ENCODE results near the gene PBRM1.

DNA sequence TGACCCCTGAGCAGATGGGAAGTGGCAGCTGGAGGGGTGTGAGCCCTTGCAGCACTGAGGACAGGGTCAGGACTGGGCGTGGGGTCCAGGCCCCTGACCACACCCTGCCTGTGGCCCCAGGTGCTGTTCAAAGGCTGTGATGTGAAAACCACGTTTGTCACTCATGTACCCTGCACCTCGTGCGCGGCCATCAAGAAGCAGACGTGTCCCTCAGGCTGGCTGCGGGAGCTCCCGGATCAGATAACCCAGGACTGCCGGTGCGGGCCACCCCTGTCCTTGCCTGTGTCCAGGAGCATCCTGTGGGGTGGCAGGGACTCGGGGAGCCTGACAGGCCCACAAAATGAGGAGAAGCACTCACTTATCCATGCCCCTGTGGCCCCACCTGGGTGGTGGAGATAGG, 184.7 kb downstream of the PBRM1 start:
- TF ChIP-seq, protein P1, sequence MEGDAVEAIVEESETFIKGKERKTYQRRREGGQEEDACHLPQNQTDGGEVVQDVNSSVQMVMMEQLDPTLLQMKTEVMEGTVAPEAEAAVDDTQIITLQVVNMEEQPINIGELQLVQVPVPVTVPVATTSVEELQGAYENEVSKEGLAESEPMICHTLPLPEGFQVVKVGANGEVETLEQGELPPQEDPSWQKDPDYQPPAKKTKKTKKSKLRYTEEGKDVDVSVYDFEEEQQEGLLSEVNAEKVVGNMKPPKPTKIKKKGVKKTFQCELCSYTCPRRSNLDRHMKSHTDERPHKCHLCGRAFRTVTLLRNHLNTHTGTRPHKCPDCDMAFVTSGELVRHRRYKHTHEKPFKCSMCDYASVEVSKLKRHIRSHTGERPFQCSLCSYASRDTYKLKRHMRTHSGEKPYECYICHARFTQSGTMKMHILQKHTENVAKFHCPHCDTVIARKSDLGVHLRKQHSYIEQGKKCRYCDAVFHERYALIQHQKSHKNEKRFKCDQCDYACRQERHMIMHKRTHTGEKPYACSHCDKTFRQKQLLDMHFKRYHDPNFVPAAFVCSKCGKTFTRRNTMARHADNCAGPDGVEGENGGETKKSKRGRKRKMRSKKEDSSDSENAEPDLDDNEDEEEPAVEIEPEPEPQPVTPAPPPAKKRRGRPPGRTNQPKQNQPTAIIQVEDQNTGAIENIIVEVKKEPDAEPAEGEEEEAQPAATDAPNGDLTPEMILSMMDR (IDR thresholded peaks at IDR 0.05): no peak
- TF ChIP-seq POLR2A (IDR thresholded peaks at IDR 0.05) (no peak), EP300 (IDR thresholded peaks at IDR 0.05) (no peak), POLR2AphosphoS5 (IDR thresholded peaks at IDR 0.05) (no peak)

All from suprapubic skin (tissue), 4 donors.